ENCODE measurements around the gene BTBD10. TPM values are rescaled to one million over a fixed set of nuclear protein-coding genes. Genes with fewer than 3 reads are reported as not detected.

The BTBD10 gene
- total and polyA plus RNA-seq, 2 donors (not counting 1 experiment from before 2014, with no cell fraction given) = 40.2 to 83.9 TPM

DNA sequence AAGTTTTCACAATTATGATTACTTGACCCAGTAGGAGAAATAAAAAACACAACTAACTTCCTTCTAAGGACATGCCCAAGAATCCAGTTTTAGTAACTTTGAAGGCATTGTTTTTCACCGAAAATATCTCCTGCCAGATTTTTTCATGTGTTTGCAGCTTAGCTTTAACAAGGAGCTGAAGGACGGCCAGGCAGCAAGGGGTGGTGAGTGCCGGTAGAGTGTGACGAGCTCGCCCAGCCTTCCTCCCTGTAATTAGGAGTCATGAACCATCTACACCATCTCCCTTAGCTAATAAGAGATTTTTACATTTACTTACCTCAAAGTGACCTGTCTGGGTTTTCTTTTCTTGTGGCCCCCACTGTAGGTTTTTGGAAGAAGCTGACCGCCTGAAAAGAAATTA lies 113.4 kb downstream of the BTBD10 start:
- Histone ChIP-seq H3K36me3 (ENCODE audit: control insufficient read depth, insufficient read depth, low read length) (no peaks in the 10 kb centered on the region), H4K20me1 (ENCODE audit: control insufficient read depth, extremely low read depth, insufficient read depth, low read length) (no peaks in the 10 kb centered on the region), H3K4me3 (replicated peaks in 1 of 4; ENCODE audit: control extremely low read depth in 1 of 4, insufficient read depth in 1 of 4, low read depth in 3 of 4, low read length in 4 of 4) (no peak overlapping the region), H3K4me2 (ENCODE audit: extremely low read depth, insufficient read depth, low read length) (no peak overlapping the region), H3K27me3 (ENCODE audit: control insufficient read depth, insufficient read depth, low read length) (no peaks in the 10 kb centered on the region), H2AFZ (ENCODE audit: low read length) (no peak overlapping the region), H3K79me2 (ENCODE audit: control insufficient read depth, insufficient read depth, low read length) (no peaks in the 10 kb centered on the region), H3K9me3 (ENCODE audit: control insufficient read depth, insufficient read depth, low read depth, low read length) (no peaks in the 10 kb centered on the region), H3K4me1 (ENCODE audit: control insufficient read depth, extremely low read depth, insufficient read depth, low read length) (no peaks in the 10 kb centered on the region), H3K9ac (ENCODE audit: insufficient read depth, low read length) (no peak overlapping the region), H3K27ac (ENCODE audit: insufficient read depth, low read length) (no peak overlapping the region)
- TF ChIP-seq EZH2 (IDR thresholded peaks at IDR 0.05; ENCODE audit: low read length, missing control alignments) = no peak
- TF ChIP-seq CTCF (conservative IDR thresholded peaks at IDR 0.05 in 1 of 2, IDR thresholded peaks at IDR 0.05 in 1 of 2; ENCODE audit: low read depth in 1 of 2, low read length in 2 of 2) = no peak
- DNase-seq (ENCODE audit: low read depth in 2 of 2) = no peak

- Histone ChIP-seq H3K4me3 (replicated peaks in 1 of 4; ENCODE audit: control extremely low read depth in 1 of 4, insufficient read depth in 1 of 4, low read depth in 3 of 4, low read length in 4 of 4) (no peak overlapping the region), H4K20me1 (ENCODE audit: control insufficient read depth, extremely low read depth, insufficient read depth, low read length) (no peaks in the 10 kb centered on the region), H3K27ac (ENCODE audit: insufficient read depth, low read length) (no peak overlapping the region), H2AFZ (ENCODE audit: low read length) (no peak overlapping the region), H3K9ac (ENCODE audit: insufficient read depth, low read length) (no peak overlapping the region), H3K27me3 (ENCODE audit: control insufficient read depth, insufficient read depth, low read length) (no peaks in the 10 kb centered on the region), H3K4me2 (ENCODE audit: extremely low read depth, insufficient read depth, low read length) (no peak overlapping the region), H3K36me3 (ENCODE audit: control insufficient read depth, insufficient read depth, low read length) (no peaks in the 10 kb centered on the region), H3K79me2 (ENCODE audit: control insufficient read depth, insufficient read depth, low read length) (no peaks in the 10 kb centered on the region), H3K9me3 (ENCODE audit: control insufficient read depth, insufficient read depth, low read depth, low read length) (no peaks in the 10 kb centered on the region), H3K4me1 (ENCODE audit: control insufficient read depth, extremely low read depth, insufficient read depth, low read length) (no peaks in the 10 kb centered on the region)
- TF ChIP-seq CTCF (conservative IDR thresholded peaks at IDR 0.05 in 1 of 2, IDR thresholded peaks at IDR 0.05 in 1 of 2; ENCODE audit: low read depth in 1 of 2, low read length in 2 of 2) = no peak
- TF ChIP-seq EZH2 (IDR thresholded peaks at IDR 0.05; ENCODE audit: low read length, missing control alignments) = no peak
- DNase-seq (ENCODE audit: low read depth in 2 of 2) = no peak
Measured at GRCh38 chr11:13349046-13349445, 114.0 kb downstream of the BTBD10 start.

- no peaks in the 10 kb centered on the region for H3K9me3 ChIP-seq (ENCODE audit: control insufficient read depth, insufficient read depth, low read depth, low read length)
- H3K4me1 ChIP-seq (ENCODE audit: control insufficient read depth, extremely low read depth, insufficient read depth, low read length) = no peaks in the 10 kb centered on the region
- H2AFZ ChIP-seq (ENCODE audit: low read length) = no peak overlapping the region
- H3K4me2 ChIP-seq (ENCODE audit: extremely low read depth, insufficient read depth, low read length) = no peak overlapping the region
- no peaks in the 10 kb centered on the region for H4K20me1 ChIP-seq (ENCODE audit: control insufficient read depth, extremely low read depth, insufficient read depth, low read length)
- H3K27ac ChIP-seq (ENCODE audit: insufficient read depth, low read length) = no peak overlapping the region
- no peak overlapping the region for H3K9ac ChIP-seq (ENCODE audit: insufficient read depth, low read length)
- no peaks in the 10 kb centered on the region for H3K27me3 ChIP-seq (ENCODE audit: control insufficient read depth, insufficient read depth, low read length)
- no peaks in the 10 kb centered on the region for H3K79me2 ChIP-seq (ENCODE audit: control insufficient read depth, insufficient read depth, low read length)
- no peak overlapping the region for H3K4me3 ChIP-seq (replicated peaks in 1 of 4; ENCODE audit: control extremely low read depth in 1 of 4, insufficient read depth in 1 of 4, low read depth in 3 of 4, low read length in 4 of 4)
- no peak for DNase-seq (ENCODE audit: low read depth in 2 of 2)
- H3K36me3 ChIP-seq (ENCODE audit: control insufficient read depth, insufficient read depth, low read length) = no peaks in the 10 kb centered on the region
- TF ChIP-seq EZH2 (IDR thresholded peaks at IDR 0.05; ENCODE audit: low read length, missing control alignments) = no peak
- no peak for TF ChIP-seq CTCF (conservative IDR thresholded peaks at IDR 0.05 in 1 of 2, IDR thresholded peaks at IDR 0.05 in 1 of 2; ENCODE audit: low read depth in 1 of 2, low read length in 2 of 2)
Measured at GRCh38 chr11:13348305-13348704, 114.7 kb downstream of the BTBD10 start.
